ENCODE results near the gene MAPKAP1.

Gene MAPKAP1

DNA sequence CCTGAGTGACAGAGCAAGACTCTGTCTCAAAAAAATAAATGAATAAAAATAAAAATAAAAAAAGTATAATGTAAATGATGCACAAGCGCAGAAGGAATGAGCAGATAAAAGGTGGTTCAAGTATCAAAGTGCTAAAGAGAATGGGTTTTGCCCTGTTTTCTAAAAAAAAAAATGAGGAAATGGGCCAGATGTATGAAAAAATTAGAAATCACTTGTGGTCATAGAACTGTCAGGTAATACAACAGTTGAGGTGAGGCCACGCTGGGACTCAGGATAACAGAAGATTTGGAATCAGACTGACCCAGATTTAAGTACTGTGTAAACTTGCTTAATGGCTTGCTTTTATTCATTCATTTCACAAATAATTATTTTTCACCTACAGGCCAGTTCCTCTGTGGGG, 69.8 kb downstream of the MAPKAP1 start:
- no peak for DNase-seq

DNA sequence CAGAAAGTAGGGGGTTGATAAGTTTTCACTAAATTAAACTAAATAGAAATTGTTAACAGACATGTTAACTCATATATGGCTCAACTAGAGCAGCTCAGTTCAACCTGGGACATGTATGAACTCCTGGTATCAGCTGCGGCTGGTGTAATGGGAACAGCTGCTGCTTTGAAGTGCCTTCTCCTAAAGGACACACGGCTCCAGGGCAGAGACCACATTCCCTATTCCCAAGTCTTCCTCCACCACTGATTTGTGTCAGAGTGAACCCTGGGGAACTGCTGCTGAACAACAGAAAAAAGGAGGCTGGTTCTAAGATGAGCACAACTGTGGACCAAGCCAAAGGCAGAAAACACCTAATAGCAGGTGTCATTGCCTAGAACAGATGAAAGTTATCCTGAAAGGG, 71.1 kb downstream of the MAPKAP1 start:
- DNase-seq, result no peak

DNA sequence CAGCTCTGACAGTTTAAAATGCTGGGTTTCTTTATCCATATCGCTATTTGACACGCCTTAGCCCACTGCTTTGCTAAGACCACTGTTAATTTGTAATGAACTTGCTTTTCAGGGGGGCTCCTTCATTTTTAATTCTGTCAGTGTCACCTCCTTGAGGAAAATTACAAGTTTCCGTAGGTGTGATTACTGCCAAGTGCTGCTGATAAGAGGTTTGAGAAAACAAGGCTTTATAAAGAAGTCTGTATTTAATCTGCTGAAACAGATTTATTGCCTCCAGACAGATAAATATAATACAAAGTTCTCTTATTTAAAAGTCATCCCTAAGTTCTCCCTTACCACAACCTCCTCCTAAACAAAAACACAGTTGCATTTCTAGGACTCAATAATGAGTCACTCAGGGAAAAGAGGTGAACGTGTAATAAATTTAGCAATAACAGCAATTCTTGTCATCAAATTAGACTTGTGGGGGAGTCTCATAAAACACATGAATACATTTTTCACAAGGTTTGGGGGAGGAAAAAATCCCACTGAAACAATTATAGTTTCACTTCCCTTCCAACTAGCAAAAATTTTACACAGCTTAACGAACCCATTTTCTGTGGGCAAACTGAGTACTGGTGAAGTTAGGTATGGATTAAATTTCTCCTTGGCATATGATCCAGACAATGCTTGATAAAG, 72.8 kb downstream of the MAPKAP1 start:
- no peak for DNase-seq

DNA sequence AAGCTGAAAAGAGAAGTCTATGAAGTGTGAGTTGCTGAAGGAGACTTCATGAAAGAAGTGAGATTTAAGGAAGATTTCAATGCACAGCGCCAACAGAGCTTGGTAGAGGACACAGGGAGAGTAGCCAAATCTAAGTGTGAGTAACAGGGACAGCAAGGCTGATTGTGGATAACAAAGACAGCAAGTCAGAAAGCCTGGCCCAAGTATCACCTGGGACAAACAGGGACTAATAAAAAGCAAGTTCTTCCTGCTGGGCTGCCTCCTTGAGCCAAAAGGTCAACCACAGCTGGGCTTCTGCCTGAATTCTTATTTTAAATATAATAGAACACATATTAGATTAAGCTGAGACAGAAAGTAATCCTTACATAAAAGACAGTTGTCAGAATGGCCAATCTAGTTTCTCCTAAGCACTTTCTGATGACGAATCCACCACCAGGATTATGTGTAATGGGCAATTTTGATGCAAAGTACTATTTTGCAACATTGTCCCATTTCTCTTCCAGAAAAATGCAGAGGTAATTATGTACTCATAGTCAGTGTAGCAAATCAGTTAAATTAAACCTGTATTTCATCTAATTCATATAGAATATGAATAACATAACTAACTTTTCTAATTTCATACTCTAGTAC, 73.8 kb downstream of the MAPKAP1 start:
- no peak for DNase-seq

DNA sequence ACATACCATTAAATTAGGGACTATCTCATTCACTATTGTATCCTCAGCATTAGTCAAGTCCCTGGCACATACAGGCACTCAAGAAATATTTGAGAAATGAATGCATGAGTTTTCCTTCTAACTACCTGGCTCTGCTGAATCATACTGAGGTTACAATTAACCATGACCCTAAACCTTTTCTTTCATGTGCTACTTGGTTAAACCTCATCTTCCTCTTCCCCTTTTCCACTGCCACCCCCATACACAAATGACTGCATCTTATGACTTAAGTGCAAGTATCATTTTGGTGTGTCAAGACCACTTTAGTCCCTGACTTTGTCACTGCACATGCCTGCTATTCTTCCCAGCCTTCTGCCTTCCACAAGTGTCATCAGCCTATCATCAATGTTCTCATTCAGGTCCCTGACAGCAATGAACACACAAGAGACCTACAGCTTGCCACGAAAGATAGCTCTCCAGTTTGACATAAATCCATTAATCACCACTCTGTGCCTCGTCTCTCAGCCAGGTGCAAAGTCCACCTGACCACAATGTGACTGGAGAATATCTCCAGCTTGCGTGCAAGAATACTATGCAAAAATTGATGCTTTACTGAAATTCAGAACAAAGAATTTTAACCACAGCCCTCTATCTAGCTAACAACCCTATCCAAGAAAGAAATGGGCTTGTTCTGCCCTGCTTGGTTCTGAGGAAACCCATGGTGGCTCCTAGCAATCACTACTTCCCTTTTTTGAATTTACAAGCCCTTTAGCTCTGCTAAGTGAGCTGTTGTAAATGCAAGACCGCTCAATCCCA, 74.5 kb downstream of the MAPKAP1 start:
- DNase-seq, result peak; percentile 24

DNA sequence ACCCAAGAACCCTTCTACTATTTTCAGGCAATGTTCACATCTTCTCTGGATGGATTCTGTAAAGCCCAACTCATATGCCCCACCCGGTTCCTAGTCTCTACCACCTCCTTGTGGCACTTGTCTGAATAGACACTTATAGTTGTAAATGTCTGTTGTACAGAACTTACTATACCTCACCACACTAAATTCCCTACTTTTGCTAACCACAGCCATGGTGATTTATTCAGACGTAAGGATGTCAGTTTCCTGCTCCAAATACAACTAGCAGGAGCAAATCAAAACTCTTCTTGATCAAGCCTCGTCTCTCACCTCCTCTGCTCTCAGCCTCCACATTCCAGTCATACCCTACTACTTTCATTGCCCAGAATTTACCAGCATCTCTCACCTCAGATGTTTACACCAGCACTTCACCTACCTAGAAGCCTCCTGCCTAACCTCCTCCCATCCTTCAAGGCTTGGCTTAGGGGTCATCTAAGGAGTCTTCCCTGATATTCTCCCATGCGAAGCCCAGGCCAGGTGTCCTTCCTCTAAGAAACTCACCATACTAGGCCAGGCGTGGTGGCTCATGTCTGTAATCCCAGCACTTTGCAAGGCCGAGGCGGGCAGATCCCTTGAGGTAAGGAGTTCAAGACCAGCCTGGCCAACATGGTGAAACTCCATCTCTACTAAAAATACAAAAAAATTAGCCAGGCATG, 75.5 kb downstream of the MAPKAP1 start:
- DNase-seq, result peak; percentile 19

DNA sequence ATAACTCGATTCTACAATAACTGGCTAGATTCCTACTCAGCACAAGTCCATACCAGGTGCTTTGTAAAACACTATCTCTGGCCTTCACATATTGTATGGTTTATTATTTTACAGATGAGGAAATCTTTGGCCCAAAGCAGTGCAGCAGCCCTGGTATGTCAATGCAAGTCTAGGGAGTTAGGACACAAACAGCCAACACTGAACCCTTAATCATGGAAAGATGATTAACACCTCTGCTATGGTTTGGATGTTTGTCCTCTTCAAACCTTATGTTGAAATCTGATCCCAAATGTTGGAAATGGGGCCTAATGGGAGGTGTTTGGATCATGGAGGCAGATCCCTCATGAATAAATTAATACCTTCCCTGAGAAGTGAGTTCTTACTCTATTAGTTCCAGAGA, 76.6 kb downstream of the MAPKAP1 start:
- DNase-seq, result no peak

DNA sequence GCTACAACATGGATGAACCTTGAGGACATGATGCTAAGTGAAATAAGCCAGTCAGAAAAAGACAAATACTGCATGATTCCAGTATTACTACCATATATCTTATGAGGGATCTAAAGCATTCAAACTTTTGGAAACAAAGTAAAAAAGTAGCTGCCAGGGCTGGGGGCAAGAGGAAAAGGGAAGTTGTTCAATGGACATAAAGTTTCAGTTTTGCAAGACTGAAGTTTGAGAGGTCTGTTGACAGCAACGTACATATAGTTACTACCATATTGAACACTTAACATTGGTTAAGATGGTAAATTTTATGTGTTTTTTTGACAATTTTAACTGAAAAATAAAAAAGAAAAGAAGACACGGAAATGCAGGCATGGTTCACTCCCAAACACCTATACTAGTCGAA, 77.6 kb downstream of the MAPKAP1 start:
- DNase-seq, result no peak

DNA sequence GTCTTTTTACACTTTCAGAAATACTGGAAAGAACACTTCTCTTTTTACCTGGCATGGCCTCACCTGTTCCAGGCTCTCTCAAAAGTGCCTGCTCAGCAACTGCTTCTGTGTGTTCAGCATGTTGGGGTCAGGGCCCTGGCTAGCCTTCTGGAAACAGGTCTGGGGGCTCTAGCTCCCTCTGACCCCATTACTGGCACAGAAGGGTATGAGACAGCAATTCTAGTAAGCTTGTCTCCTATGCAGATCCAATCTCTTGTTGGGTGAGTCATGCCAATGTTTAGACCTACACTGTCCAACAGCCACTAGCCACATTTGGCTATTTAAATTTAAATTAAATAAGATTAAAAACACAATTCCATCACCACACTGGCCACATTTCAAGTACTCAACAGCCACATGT, 80.8 kb downstream of the MAPKAP1 start:
- no peak for DNase-seq

DNA sequence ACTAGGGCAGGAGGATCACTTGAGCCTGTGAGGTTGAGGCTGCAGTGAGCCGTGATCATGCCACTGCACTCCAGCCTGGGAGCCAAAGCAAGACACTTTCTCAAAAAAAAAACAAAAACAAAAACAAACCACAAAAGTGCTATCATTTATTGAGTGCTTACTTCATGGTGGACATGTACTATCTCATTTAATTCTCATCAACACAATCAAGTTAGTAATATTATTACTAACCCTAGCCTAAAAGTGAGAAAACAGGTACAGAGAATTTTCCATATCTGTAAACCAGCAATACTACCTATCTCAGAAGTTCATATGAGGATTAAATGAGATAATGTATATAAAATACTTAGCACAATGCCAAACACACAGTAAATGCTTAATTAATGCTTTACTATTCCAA, 85.8 kb downstream of the MAPKAP1 start:
- no peak for DNase-seq

DNA sequence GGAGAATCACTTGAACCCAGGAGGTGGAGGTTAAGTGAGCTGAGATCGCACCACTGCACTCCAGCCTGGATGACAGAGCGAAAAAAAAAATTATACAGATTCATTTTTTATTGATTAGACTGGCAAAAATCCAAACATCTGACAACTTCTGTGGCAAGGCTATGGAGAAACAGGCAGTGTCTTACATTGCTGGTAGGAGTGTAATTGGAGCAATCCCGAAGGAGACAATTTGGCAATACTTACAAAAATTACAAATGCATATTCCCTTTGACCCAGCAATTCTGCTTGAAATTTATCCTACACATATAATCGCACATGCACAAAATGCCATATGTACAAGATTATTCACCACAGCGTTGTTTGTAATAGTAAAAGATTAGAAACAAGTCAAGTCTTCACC, 86.8 kb downstream of the MAPKAP1 start:
- DNase-seq, result no peak

DNA sequence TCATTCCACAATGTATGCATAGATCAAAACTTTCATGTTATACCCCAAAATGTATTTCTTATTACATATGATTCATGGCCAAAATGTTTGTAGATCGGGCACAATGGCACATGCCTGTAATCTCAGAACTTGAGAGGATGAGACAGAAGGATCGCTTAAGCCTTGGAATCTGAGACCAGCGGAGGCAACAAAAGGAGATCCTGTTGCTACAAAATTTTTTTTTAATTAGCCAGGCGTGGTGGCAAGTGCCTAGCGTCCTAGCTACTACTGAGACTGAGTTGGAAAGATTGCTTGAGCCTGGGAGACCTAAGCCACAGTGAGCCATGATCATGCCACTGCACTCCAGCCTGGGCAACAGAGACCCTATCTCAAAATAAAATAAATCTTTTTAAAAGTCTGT, 89.9 kb downstream of the MAPKAP1 start:
- DNase-seq, result no peak

DNA sequence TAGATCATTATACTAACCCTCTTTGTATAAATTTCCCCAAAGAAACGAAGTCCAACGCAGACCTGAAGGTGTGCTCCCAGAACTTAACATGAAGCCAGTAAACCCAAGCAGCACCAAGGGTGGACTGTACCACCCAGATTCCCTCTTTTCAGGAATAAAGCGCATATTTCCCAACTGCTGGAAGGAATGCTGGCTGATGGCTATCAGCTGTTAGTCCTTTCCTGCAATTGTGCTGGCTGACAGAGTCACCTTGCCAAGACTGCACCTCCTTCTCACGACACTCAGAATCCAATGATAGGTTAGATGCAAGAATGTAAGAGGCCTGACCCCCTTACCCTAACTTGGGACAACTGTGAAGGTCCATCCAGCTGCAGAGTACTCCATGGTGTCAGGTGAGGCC, 93.9 kb downstream of the MAPKAP1 start:
- DNase-seq, result no peak

DNA sequence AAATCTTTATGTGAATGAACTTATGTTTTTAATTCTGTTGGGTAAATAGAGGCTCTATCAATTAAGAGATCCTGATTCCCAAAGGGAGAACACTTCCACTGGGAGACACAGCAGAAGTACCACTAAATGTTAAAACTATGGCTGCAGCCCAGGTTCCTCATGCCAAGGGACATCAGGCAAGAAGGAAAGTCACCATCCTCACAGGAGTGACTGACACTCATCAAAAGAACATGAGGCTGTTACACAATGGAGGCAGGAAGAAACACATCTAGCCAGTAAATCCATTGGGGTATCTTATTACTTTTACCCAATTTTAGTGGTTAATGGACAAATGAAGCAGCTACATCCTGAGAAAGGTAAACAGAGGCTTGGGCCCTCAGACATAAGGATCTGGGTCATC, 94.4 kb downstream of the MAPKAP1 start:
- no peak for DNase-seq

DNA sequence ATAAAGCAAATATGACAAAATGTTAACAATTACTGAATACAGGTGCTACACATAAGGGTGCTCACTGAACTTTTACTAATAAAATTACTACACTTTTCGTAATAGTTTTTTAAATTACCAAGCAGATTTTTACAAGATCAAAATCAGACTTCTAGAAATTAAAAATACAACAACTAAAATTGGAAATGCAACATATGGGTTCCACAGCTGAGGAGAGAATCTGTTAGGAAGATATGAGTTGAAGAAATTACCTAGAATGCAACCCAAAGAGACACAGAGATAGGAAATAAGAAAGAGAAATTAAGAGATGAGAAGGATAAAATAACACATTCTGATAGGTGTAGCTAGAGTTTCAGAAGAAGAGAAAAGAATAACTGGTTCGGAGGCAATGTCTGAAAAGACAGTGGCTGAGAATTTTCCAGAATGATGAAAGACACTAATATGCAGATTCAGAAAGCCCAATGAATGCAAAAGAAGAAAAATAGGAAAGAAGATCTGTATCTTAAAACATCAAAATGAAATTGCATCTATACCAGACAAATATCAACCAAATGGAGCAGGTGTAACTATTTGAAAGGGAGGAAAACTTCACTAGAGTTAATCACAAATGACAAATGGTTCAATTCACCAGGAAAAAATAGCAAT, 95.8 kb downstream of the MAPKAP1 start:
- no peak for DNase-seq

DNA sequence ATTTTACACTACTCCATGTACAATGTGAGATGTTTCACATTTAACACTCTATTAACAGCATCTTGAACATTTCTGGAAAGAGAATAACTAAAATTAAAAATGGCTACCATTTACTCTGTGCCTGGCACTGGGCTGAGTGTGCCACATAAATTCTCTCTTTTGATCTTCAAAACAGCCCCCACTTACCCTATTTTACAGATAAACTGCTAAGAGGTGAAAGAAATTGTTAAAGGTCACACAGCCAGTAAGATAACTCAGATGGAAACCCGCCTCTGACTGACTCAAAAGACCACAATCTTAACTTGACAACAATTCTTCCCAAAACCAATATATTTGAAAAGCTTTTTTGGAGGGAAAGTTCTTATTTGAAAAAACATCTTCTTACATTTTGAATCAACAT, 97.3 kb downstream of the MAPKAP1 start:
- DNase-seq, result no peak

DNA sequence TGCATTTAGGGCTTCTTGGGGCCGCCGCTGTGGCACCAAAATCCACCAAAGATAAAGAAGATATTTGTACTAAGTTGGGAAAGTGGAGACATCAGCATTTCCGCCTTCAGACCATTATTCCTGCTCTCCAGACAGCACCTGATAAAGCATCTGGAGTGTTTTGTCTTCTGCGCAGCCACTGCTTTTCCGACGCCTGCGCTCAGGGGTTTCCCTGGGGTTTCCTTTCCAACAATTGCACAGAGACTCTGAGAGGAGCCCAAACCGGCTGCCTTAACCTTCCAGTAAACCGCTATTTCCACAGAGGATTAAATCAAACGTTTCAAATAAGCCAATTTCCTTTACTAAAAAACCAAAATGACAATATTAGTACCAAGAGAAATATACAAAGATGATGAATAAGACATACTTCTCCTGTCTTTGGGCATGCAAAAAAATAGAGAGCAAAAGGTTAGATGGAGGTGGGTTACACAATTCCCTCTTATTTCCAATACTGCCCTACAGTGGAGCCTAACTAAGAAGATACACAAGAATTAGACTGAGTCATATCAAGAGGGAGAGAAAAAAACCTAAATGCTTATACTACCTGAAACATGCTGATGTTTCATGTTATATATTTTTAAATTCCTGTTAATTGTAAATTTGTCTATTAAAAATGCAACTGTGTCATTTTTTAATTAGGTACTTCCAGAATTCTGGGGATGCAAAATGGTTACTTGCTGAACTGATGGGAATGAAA, 98.4 kb downstream of the MAPKAP1 start:
- no peak for DNase-seq

DNA sequence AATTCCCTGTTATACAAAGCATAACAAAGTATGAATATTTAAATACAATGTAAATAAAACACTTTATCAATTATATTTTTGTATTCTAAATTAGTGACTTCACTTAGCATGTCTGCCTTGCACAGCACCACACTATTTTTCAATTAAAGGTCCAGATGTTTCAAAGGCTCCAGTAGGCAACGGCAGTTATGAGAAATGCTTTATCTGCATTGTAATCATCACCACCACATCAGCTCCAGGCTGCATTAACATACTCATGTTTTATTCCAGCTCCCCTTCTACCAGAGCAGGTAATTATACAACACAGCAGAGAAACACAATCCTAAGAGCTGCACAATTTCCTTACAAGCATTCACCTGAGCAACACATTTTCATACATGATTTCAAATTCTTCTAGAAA, 102.8 kb downstream of the MAPKAP1 start:
- DNase-seq, result no peak

DNA sequence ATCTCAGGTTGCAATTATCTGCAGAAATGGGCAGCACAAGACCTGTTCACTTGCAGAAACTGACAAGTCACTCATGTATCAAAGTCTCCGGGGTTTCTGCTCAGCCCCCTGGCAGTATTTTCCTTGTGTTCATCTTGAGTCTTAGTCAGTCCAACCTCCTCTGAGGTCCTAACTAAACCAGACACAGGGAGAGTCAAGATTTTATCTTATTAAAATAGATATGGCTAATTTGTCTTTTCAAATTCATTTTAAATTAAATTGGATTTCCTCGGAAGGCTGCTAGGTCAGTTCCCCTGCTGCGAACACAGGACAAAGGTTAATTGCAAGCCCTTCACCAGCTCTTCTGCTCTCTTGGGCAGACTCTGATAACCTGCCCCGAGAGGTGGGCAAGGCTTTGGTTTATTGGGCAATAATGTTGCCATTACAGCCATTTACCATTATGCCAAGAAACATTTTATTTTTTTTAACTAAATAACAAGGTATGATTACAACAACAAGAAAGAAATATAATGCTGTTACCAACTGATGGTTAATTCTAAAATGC, 103.5 kb downstream of the MAPKAP1 start:
- DNase-seq, result no peak

DNA sequence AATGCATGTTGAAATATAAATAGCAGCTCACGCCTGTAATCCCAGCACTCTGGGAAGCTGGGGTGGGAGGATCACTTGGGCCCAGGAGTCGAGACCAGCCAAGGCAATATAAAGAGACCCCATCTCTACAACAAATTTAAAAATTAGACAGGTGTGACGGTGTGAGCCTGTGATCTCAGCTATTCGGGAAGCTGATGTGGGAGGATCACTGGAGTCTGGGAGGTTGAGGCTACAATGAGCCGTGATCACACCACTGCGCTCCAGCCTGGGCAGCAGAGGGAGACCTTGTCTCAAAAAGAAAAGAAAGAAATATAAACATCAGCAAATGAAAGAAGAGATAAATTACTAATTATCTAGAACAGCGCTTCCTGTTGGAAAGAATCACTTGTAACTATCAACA, 105.0 kb downstream of the MAPKAP1 start:
- no peak for DNase-seq

DNA sequence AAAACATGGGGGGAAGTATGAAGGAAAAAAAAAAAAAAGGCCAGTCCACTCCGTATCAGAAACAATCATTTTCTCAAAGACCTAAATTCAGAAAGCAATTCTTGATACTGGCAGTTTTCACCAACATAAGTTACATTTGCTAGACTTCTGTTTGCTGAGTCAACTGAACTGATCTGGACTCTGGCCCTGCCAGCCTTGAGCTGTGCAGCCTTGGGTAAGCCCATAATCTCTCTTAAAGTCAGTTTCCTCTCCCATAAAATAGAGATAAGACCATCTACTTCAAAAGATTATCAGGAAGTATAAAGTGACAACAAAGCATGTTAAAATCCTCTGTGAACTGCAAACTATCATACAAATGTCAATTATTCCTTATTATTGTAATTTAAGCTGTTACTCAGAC, 106.8 kb downstream of the MAPKAP1 start:
- DNase-seq, result no peak

DNA sequence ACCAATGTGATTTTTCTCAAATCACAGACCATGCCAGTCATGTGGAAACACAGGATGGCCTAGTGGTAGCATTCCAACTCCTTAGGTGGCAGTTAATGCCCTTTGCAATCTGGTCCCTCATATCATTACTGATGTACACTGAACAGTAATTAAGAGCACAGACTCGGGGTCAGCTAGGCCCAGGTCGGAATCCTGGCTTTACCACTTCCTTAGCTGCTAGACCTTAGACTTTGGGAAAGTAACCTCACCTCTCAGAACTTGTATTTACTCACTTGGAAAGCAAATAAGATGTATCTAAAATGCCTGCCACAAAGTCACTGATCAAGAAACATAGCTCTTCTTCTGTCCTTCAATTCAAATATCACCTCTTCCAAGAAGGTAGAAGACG, 112.8 kb downstream of the MAPKAP1 start:
- DNase-seq, result no peak

All from NCI-H774 (cell line).